K562 (cell line): ENCODE data around the gene GRK1.

ENCODE experiments used
- SIN3B ChIP-seq: fragments of 450-650 bp; IDR thresholded peaks from 2 replicates; pipeline ENCODE4 v1.6.1; 2017; ENCODE audit warnings: low read depth, mild to moderate bottlenecking, moderate library complexity
- ZNF143 ChIP-seq: sonication (generic); formaldehyde crosslinking; IDR thresholded peaks from 2 replicates; pipeline ENCODE4 v1.9.0; 2022; ENCODE audit warnings: mild to moderate bottlenecking, missing genetic modification reagents
- TF ChIP-seq, protein P1 (sequence below), 2 experiments: IDR thresholded peaks in 1 of 2; conservative IDR thresholded peaks in 1 of 2; 2 replicates each; pipeline ENCODE4 v1.6.1; 2016; ENCODE audit warnings: low read depth in 2 of 2, mild to moderate bottlenecking in 1 of 2, missing compliant biosample characterization in 1 of 2, missing genetic modification characterization in 1 of 2, moderate library complexity in 1 of 2

GRCh38 chr13:113783966-113784644 lies 117.1 kb downstream of the GRK1 start:
- TF ChIP-seq, protein P1, sequence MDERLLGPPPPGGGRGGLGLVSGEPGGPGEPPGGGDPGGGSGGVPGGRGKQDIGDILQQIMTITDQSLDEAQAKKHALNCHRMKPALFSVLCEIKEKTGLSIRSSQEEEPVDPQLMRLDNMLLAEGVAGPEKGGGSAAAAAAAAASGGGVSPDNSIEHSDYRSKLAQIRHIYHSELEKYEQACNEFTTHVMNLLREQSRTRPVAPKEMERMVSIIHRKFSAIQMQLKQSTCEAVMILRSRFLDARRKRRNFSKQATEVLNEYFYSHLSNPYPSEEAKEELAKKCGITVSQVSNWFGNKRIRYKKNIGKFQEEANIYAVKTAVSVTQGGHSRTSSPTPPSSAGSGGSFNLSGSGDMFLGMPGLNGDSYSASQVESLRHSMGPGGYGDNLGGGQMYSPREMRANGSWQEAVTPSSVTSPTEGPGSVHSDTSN (CRISPR knock-in tag; IDR thresholded peaks at IDR 0.05; ENCODE audit: low read depth): no peak
- TF ChIP-seq, protein P1 (tag; conservative IDR thresholded peaks at IDR 0.05; ENCODE audit: low read depth): no peak
- no peak for TF ChIP-seq ZNF143 (CRISPR knock-in tag)
- no peak for TF ChIP-seq SIN3B
